HEK293 (cell line): ENCODE measurements around the gene ANO2.

Experiments used
- CTCF ChIA-PET: fragments of 350-600 bp; formaldehyde crosslinking; extraction: SDS; loops from one replicate; lab custom pipeline; 2021; ENCODE audit warnings: antibody characterized with exemption; lab: Yijun Ruan, JAX
- POLR2A ChIA-PET: fragments of 300-600 bp; formaldehyde crosslinking; extraction: SDS; loops from one replicate; lab custom pipeline; 2020; ENCODE audit warnings: antibody characterized with exemption, inconsistent platforms; lab: Yijun Ruan, JAX
- H3K27ac ChIP-seq: fragments of 200-500 bp; sonication (Bioruptor generic); 2 replicates; pipeline ENCODE4 v1.5.1; 2014; ENCODE audit warnings: low read depth, low read length, control low read depth, inconsistent platforms; ENCODE audit errors: extremely low read depth
- H3K36me3 ChIP-seq, 2 experiments: fragments of 200-500 bp in 1 of 2; sonication (Bioruptor generic) in 1 of 2; 1 replicate in 1 of 2; 2 replicates in 1 of 2; pipeline ENCODE4 v1.5.1; 2014 to 2017; ENCODE audit warnings: inconsistent platforms in 2 of 2, low read length in 2 of 2; ENCODE audit not compliant: control insufficient read depth in 2 of 2, insufficient read depth in 1 of 2
- H3K4me1 ChIP-seq: fragments of 200-500 bp; sonication (Bioruptor generic); 2 replicates; pipeline ENCODE4 v1.5.1; 2014; ENCODE audit warnings: mild to moderate bottlenecking, low read length, inconsistent platforms; ENCODE audit not compliant: control insufficient read depth, insufficient read depth
- H3K4me3 ChIP-seq: 2 replicates; pipeline ENCODE4 v1.5.1; 2011; ENCODE audit warnings: low read depth, mild to moderate bottlenecking, control low read depth, low read length, moderate library complexity
- H3K9me3 ChIP-seq: fragments of 200-500 bp; sonication (Bioruptor generic); 2 replicates; pipeline ENCODE4 v1.5.1; 2014; ENCODE audit warnings: low read depth, low read length, inconsistent platforms; ENCODE audit not compliant: control insufficient read depth, insufficient read depth
- BCL11A ChIP-seq: fragments of 450-650 bp; formaldehyde crosslinking; IDR thresholded peaks from 2 replicates; pipeline ENCODE4 v1.5.1; 2016; ENCODE audit warnings: low read depth, missing biosample characterization, missing genetic modification characterization
- BCL6B ChIP-seq: fragments of 450-650 bp; formaldehyde crosslinking; IDR thresholded peaks from 2 replicates; pipeline ENCODE4 v1.5.1; 2017; ENCODE audit warnings: missing biosample characterization, missing genetic modification characterization
- KLF10 ChIP-seq: fragments of 450-650 bp; IDR thresholded peaks from 2 replicates; pipeline ENCODE4 v1.5.1; 2018; ENCODE audit warnings: missing biosample characterization, mild to moderate bottlenecking, missing genetic modification characterization
- PRDM1 ChIP-seq: fragments of 450-650 bp; formaldehyde crosslinking; IDR thresholded peaks from 2 replicates; pipeline ENCODE4; 2016; ENCODE audit warnings: missing biosample characterization, missing genetic modification characterization
- SALL2 ChIP-seq: fragments of 450-650 bp; formaldehyde crosslinking; IDR thresholded peaks from 2 replicates; pipeline ENCODE4 v1.5.0; 2017; ENCODE audit warnings: missing biosample characterization, mild to moderate bottlenecking, missing genetic modification characterization, borderline replicate concordance
- SETDB1 ChIP-seq: IDR thresholded peaks from one replicate; pipeline ENCODE4 v1.6.1; 2017; ENCODE audit warnings: mild to moderate bottlenecking, low read length, moderate library complexity, mixed read lengths; ENCODE audit not compliant: insufficient read length
- SP2 ChIP-seq: fragments of 450-650 bp; formaldehyde crosslinking; IDR thresholded peaks from 2 replicates; pipeline ENCODE4 v1.5.1; 2016; ENCODE audit warnings: missing biosample characterization, missing genetic modification characterization
- SP3 ChIP-seq: fragments of 450-650 bp; formaldehyde crosslinking; IDR thresholded peaks from 2 replicates; pipeline ENCODE4 v1.5.1; 2016; ENCODE audit warnings: missing biosample characterization, missing genetic modification characterization
- ZBTB44 ChIP-seq: fragments of 450-650 bp; IDR thresholded peaks from 2 replicates; pipeline ENCODE4 v1.5.1; 2018; ENCODE audit warnings: missing biosample characterization, mild to moderate bottlenecking, missing genetic modification characterization
- ZBTB6 ChIP-seq: fragments of 450-650 bp; formaldehyde crosslinking; IDR thresholded peaks from 2 replicates; pipeline ENCODE4 v1.5.1; 2017; ENCODE audit warnings: missing biosample characterization, missing genetic modification characterization
- ZFP3 ChIP-seq: fragments of 450-650 bp; formaldehyde crosslinking; IDR thresholded peaks from 2 replicates; pipeline ENCODE4 v1.5.1; 2016; ENCODE audit warnings: low read depth, missing biosample characterization, missing genetic modification characterization
- ZNF132 ChIP-seq: fragments of 450-650 bp; formaldehyde crosslinking; IDR thresholded peaks from 2 replicates; pipeline ENCODE4 v1.5.1; 2017; ENCODE audit warnings: missing biosample characterization, missing genetic modification characterization, borderline replicate concordance
- ZNF26 ChIP-seq: fragments of 450-650 bp; formaldehyde crosslinking; IDR thresholded peaks from 2 replicates; pipeline ENCODE4 v1.5.1; 2016; ENCODE audit warnings: missing biosample characterization, missing genetic modification characterization
- ZNF311 ChIP-seq: fragments of 450-650 bp; formaldehyde crosslinking; IDR thresholded peaks from 2 replicates; pipeline ENCODE4 v1.5.1; 2017; ENCODE audit warnings: missing biosample characterization, missing genetic modification characterization, borderline replicate concordance
- ZNF394 ChIP-seq: fragments of 450-650 bp; formaldehyde crosslinking; IDR thresholded peaks from 2 replicates; pipeline ENCODE4 v1.5.1; 2016; ENCODE audit warnings: missing biosample characterization, missing genetic modification characterization, mild to moderate bottlenecking, moderate library complexity, borderline replicate concordance
- ZNF426 ChIP-seq: fragments of 450-650 bp; formaldehyde crosslinking; IDR thresholded peaks from 2 replicates; pipeline ENCODE4 v1.5.1; 2017; ENCODE audit warnings: missing biosample characterization, missing genetic modification characterization, mild to moderate bottlenecking, inconsistent platforms, moderate library complexity
- ZNF518A ChIP-seq: fragments of 450-650 bp; formaldehyde crosslinking; conservative IDR thresholded peaks from 2 replicates; pipeline ENCODE4 v1.5.1; 2016; ENCODE audit warnings: low read depth, missing biosample characterization, missing genetic modification characterization
- ZNF521 ChIP-seq: fragments of 450-650 bp; formaldehyde crosslinking; IDR thresholded peaks from 2 replicates; pipeline ENCODE4 v1.5.1; 2017; ENCODE audit warnings: missing biosample characterization, mild to moderate bottlenecking, missing genetic modification characterization
- ZNF529 ChIP-seq: fragments of 450-650 bp; formaldehyde crosslinking; IDR thresholded peaks from 2 replicates; pipeline ENCODE4 v1.5.1; 2017; ENCODE audit warnings: missing genetic modification characterization, missing biosample characterization; ENCODE audit not compliant: insufficient replicate concordance
- ZNF561 ChIP-seq: fragments of 450-650 bp; IDR thresholded peaks from 2 replicates; pipeline ENCODE4 v1.5.1; 2018; ENCODE audit warnings: missing biosample characterization, missing genetic modification characterization, borderline replicate concordance
- ZNF768 ChIP-seq: fragments of 450-650 bp; formaldehyde crosslinking; IDR thresholded peaks from 2 replicates; pipeline ENCODE4 v1.5.1; 2018; ENCODE audit warnings: missing biosample characterization, mild to moderate bottlenecking, missing genetic modification characterization
- ZNF791 ChIP-seq: fragments of 450-650 bp; formaldehyde crosslinking; IDR thresholded peaks from 2 replicates; pipeline ENCODE4 v1.5.1; 2016; ENCODE audit warnings: missing biosample characterization, missing genetic modification characterization
- ZNF792 ChIP-seq: fragments of 450-650 bp; formaldehyde crosslinking; IDR thresholded peaks from 2 replicates; pipeline ENCODE4 v1.5.1; 2016; ENCODE audit warnings: missing biosample characterization, missing genetic modification characterization
- ZNF837 ChIP-seq: fragments of 450-650 bp; formaldehyde crosslinking; IDR thresholded peaks from 2 replicates; pipeline ENCODE4 v1.5.1; 2016; ENCODE audit warnings: missing biosample characterization, missing genetic modification characterization

The ANO2 gene

GRCh38 chr12:5910790-5911548 is 34.1 kb downstream of the ANO2 start (continued):
- TF ChIP-seq ZNF521 (tag by site-specific recombination) (no peak), ZNF426 (tag by site-specific recombination) (no peak), SP3 (tag by site-specific recombination) (no peak), ZNF394 (no peak)

- H3K9me3 ChIP-seq, result no peaks in the 10 kb centered on the region
- TF ChIP-seq ZNF791 (tag by site-specific recombination) (no peak), ZNF26 (tag by site-specific recombination) (no peak), SP2 (no peak), ZNF311 (tag by site-specific recombination) (no peak), ZNF561 (no peak), ZNF529 (tag by site-specific recombination) (no peak), KLF10 (tag by site-specific recombination) (no peak), BCL6B (tag by site-specific recombination) (no peak), ZNF837 (tag by site-specific recombination) (no peak), ZNF792 (tag by site-specific recombination) (no peak), SETDB1 (no peak), BCL11A (tag by site-specific recombination) (no peak), ZBTB44 (no peak), ZNF518A (tag by site-specific recombination) (no peak), ZNF768 (tag by site-specific recombination) (no peak), ZBTB6 (no peak), ZNF132 (no peak), ZFP3 (tag by site-specific recombination) (no peak), PRDM1 (tag by site-specific recombination) (no peak), SALL2 (tag by site-specific recombination) (no peak)
- TF ChIP-seq, all 188 proteins: peak for 0
- ChIA-PET CTCF (interaction anchor here (1.8 kb wide), 1 partner anchor 79 kb away, joined by 7 read pairs; no protein-coding TSS in a partner anchor), POLR2A (no interaction called here)
- H3K4me3 ChIP-seq, result no peak overlapping the region
- no peak overlapping the region for H3K27ac ChIP-seq
- no peaks in the 10 kb centered on the region for H3K4me1 ChIP-seq
- H3K36me3 ChIP-seq, result no peaks in the 10 kb centered on the region
Measured at GRCh38 chr12:5909560-5909959, 35.5 kb downstream of the ANO2 start.
